SIG-M5 (cell line): Measurements from ENCODE around the gene ILK.

Experiments used
- DNase-seq: peaks from one replicate; lab custom pipeline; 2025; lab: John Stamatoyannopoulos, UW

ILK gene

DNA sequence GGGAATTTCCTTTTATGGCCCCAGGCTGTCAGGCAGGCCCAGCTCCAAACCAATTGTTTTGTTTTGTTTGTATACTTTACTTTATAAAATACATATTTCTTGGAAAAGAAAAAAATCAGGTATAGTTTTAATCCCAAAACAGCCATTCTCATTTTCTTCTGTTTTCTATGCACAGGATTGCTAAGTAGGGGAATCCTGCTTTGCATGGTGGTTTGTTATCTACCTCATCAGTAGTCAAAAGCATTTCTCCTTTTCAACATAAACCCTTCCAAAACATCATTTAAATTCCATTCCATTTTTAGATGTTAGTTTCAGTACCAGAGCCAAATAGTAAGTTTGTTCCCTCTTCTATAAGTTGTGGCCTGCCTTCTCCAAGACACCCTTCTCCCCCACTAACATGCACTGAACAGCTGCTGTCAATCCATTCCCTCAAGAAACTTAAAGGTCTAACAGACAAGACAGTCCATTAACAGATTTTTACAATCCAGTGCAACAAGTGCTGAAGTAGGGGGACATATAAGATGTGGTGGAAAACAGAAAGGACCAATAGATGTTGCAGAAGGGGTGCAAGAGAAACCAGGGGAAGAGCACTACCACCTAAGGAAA is 3.7 kb downstream of the ILK start:
- no peak for DNase-seq

DNA sequence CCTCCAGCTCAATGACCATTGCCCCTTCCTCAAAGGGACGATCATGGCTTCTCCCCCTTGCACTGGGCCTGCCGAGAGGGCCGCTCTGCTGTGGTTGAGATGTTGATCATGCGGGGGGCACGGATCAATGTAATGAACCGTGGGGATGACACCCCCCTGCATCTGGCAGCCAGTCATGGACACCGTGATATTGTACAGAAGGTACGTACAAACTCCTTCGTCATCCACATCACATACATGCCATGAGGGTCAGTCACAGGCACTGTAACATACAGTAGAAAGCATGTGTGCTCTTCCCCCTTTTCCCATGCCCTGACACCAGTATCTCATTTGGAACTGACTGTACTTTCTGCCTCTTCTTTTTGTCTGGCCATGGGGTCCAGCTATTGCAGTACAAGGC is 4.4 kb downstream of the ILK start:
- DNase-seq, result no peak

DNA sequence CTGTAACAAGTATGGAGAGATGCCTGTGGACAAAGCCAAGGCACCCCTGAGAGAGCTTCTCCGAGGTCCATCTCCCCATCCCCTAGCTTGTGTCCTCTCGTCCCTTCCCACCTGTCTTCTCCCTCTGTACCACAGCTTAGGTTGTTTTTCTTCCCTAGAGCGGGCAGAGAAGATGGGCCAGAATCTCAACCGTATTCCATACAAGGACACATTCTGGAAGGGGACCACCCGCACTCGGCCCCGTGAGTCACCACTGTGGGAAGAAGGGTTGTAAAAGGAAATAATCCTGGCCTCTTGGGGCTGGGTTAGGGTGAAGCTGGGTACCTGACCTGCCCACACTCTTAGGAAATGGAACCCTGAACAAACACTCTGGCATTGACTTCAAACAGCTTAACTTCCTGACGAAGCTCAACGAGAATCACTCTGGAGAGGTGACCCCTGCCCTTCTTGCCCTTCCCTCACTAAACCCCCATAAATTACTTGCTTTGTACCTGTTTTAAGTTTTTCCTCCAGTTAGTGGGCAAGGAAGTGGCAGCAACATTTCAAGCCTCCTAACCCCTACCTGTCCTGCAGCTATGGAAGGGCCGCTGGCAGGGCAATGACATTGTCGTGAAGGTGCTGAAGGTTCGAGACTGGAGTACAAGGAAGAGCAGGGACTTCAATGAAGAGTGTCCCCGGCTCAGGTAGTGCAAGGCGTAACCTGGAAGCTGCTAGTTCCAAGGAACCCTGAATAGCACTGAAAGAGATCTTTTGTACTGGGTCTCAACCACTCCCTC is 5.3 kb downstream of the ILK start:
- DNase-seq, result no peak

DNA sequence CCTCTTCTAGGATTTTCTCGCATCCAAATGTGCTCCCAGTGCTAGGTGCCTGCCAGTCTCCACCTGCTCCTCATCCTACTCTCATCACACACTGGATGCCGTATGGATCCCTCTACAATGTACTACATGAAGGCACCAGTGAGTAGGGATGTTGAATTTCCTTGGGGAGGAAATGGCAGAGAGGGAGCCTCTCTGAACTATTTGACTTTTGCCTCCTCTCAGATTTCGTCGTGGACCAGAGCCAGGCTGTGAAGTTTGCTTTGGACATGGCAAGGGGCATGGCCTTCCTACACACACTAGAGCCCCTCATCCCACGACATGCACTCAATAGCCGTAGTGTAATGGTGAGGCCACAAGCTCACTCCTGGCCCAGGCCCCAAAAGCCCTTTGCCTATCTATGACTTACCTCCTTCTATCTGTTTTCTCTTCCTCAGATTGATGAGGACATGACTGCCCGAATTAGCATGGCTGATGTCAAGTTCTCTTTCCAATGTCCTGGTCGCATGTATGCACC is 6.0 kb downstream of the ILK start:
- no peak for DNase-seq

DNA sequence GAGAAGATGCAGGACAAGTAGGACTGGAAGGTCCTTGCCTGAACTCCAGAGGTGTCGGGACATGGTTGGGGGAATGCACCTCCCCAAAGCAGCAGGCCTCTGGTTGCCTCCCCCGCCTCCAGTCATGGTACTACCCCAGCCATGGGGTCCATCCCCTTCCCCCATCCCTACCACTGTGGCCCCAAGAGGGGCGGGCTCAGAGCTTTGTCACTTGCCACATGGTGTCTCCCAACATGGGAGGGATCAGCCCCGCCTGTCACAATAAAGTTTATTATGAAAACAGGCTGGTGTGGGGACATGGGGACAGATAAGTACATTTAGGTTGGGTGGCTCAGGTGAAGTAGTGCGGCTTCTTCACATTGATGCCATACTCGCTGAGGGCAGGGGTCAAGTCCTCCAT is 7.0 kb downstream of the ILK start:
- no peak for DNase-seq

DNA sequence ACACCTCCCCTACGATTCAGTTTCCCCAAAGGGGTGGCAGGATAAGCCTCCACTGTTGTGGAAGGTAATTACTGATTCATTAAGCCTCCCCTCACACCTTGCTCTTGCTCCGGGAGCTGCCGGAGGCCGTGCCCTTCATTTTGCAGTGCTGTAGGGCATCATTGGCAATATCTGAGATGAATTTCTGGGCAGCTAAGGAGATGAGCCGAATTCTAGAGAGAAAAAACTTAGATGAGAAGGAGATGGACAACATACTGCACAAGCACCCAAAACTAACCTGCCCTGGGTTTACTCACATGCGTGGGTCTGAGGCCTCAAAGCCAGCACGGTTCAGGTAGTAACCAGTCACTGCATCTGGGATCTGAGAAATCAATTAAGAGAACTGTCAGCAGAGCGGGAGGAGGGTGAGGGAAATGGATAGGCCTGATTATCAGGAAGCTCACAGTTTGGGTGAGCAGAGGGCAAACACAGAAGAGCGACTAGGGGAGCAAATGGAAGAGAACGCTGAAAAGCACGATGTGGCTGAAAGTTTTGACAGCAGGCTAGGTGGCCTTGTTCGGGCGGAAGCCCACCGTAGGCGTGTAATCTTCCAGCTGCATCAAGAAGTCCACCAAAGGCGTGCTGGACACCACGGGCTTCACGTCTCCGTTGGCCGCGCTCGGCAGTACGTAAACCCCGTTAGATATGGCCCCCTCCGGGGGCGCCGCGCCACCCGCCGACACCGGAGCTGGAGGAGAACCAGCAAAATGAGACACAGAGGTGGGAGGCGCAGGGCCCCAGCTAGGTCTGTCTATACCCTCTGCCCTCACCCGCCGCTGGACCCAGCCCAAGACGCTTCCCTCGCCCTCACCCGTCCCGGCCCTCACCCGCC is 7.8 kb downstream of the ILK start:
- DNase-seq, result no peak

DNA sequence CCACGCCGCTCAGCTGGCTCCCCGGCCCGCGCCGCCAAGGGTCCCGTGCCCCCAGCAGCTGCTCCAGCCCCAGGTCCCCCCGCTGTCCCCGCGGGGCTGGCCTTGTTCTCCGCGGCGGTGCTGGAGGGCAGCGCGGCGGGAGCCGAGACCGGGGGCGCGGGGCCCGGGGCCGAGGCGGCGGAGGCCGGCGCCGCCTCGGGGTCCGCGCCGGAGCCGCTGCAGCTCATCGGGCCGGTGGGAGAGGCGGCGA is 8.3 kb downstream of the ILK start:
- no peak for DNase-seq

DNA sequence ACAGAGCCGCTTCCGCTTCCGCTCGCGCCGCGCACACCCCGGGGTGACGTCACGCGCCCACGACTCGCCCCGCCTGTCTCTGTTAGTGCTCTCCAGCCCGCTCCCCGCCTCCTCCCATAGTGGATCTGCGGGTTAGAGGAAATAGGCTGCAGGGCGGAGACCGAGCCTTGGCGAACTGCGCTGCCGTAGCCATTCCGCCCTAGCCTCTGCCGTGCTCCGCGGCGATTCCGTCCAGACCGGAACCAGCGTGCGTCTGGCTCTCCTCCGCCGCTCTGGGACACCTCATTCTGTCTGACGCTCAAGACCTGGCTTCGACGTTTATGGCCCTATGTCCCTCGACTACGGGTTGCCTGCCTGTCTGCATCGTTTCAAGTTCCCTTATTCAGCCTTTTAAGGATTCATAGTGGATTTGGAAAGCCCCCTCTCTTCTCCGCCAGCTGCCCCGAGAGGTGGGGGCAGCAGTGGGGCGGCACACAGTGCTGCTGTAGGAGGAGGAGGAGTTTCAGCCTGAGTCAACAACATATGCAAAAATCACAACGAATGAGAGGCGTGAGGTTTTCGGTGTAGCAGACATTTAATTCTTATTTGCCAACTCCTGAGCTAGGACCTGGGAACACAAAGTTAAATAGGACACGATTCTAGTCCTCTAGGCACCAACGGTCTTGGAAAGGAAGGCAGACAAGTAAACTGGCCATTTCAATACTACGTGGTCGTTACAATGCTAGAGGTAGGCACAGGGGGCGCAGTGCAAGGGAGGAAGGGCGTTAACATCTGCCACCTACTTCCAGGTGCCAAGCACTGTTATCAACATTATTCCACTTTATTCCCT is 8.9 kb downstream of the ILK start, which contains the start of gene TAF10:
TAF10 (minus strand) TSS at position 4 of the 829 bp plus-strand sequence. CDS start 27 bp downstream, outside the sequence.
- peak; percentile 48 for DNase-seq

DNA sequence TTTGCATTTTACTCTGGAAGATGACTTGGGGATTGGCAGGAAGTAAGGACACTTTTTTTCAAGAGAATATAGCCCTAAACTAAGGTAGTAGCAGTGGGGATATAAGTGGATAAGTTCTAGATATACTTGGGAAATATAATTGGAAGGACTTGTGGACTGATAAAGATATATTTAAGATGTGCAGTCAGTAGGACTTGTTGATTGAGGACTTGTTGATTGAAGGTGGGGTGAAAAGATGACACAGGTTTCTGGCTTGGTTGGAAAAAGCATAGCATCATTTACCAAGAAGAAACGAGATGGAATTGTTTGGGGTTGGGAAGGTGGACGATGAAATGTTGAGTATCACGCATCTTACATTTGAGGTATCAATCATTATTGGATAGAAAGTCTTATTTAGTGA is 9.9 kb downstream of the ILK start:
- no peak for DNase-seq

DNA sequence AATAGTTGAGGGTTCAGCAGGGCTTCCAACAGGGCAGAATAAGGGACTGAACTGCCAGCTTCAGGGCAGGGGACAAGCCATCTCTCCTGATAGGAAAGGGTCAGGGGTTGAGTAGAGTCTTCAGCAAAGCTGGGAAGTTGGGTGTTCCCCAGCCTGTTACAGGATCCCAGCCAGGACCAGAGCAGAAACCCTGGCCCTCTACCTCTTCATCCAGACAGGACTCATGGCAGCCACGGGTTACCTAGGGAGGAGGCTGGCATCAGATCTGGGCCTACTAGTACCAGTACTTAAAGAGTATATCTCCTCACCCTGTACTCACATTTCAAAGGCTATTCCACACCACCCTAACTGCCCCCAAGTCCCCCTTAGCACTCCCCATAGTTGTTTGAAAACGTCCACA is 10.9 kb downstream of the ILK start:
- no peak for DNase-seq

DNA sequence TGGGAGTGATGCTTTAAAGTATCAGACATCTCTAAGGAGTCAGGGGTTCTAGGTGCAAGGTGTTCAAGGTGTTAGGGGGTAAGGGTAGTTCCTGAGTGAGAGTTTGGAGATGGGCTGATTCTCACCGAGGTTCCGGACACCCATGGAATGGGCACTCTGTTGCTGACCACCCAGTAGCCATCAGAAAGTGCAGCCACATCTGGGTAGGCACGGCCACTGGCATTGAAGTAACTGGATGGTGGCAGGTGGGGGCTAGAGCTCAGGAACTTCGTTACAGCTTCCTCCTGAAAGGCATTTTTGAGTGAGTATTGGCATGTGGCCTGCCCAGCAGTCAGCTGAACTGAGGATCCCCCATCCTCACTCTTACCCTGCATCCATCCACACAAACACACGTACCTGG is 11.5 kb downstream of the ILK start:
- no peak for DNase-seq

DNA sequence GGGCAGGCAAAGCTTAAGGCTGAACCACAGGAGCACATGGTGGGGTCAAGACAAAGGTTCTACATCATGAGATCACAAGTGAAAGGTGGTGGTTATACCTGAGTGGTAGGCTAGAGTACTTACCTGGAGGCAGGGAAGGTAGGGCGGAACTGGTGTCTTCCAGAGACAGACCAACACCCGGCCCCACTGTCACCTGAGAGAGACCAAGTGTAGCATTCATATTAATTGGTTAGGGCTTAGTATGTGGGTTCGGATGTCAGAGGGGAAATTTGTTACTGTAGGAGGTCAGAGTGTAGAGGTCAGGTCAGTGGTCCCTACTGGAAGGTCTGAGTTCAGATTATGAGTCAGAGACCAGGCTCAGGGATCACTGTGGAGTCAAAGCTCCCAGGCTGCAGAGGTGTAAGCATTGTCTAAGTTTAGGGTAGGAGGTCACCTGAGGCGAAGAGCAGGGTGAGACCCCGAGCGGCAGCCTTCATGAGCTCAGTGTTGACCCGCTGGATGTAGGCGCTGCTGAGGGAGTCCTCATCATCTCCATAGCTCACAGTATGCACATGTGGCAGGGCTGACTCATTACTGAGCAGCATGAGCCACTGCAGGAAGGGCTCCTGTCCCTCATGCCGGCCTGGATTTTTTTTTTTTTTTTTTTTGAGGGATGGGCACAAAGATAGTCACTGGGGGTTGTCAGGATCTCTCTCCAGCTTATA is 12.5 kb downstream of the ILK start:
- no peak for DNase-seq

DNA sequence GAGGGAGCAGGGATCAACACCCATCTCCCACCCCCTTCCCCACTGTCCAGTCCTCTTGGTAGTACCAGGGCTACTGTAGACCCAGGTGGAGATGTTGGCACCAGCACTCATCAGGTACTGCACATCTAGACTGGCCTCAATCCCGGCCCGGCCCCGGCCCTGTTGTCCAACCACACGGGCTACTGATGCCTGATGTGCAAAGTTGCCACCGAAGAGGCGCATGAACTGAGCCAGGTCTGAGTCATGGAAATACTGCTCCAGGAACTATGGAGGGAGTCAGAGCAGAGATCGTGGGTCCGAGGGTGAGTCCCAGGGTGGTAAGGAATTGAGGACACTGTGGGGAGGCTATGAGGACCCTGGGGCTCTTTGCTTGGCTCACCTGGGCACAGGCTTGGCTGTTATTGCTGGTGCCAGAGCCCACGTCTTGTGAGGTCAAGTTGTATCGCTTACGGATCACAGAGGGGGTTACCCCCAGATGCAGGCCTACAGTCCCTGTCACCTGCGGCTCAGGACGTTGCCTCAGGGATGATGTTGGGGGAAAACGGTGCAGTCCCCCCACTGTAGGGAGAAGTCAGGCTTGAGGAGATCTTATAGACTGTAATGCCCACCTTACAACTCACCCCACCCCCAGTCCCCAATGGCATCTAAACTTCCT is 13.1 kb downstream of the ILK start:
- DNase-seq, result no peak

DNA sequence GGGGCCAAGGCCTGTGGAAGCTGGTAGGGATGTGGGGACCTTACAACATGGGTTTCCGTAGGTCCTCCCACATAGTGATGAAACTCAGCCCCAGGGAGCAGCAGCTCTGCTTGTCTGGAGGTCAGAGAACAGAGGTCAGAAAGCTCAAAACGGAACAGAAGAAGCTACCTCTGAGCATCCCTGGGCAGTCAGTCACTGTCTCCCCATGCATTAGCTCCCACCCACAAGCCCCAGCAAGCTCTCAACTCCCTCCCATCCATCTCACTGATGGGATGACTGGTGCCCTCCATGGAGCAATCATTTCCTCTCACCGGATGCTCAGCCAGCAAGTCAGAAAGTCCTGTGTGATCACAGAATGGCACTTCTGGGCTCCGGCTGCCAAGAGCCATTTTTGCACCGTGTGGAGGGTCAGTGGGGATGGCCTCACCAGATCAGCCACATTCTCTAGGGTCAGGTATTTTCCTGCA is 13.8 kb downstream of the ILK start:
- DNase-seq, result peak; percentile 8

DNA sequence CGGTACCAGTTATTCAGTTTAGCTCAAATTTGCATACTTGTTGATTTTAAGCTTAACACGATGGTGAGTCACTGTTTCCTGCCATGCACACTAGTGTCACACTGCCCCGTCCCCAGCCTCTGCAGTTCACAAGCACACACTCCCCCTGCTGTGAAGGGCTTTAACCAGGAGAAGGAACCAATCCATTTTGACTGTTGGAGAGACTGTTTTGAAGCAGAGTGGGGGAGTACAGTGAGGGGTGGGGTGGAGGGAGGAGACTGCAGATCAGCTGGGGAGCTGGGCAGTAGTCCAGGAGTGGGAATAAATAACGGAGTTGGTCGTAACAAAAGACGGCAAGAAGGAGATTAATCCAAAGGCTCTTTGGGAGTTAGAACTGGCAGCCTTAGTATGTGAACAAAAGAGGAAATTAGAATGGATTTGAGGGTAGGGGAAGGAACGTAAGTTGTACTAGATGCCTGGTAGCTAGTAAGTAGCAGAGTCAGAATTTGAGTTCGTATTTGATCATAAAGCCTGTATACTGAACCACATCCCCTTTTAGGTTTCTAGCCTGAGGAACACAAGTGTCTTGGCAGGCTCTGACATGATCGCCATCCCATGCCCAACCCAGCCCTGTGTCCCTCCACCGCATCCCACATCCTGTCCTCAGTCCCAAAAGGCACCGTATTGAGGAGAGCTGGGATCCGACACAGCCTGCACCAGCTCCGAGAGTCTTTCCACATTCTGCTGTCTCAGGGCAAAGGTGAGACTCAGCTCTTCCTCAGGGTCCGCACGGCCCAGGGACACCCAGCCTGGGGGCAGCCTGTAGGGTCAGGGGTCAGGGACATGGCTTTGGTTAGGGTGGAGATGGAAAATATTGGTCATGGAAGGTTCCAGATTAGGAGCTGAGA is 14.8 kb downstream of the ILK start:
- DNase-seq, result peak; percentile 72

DNA sequence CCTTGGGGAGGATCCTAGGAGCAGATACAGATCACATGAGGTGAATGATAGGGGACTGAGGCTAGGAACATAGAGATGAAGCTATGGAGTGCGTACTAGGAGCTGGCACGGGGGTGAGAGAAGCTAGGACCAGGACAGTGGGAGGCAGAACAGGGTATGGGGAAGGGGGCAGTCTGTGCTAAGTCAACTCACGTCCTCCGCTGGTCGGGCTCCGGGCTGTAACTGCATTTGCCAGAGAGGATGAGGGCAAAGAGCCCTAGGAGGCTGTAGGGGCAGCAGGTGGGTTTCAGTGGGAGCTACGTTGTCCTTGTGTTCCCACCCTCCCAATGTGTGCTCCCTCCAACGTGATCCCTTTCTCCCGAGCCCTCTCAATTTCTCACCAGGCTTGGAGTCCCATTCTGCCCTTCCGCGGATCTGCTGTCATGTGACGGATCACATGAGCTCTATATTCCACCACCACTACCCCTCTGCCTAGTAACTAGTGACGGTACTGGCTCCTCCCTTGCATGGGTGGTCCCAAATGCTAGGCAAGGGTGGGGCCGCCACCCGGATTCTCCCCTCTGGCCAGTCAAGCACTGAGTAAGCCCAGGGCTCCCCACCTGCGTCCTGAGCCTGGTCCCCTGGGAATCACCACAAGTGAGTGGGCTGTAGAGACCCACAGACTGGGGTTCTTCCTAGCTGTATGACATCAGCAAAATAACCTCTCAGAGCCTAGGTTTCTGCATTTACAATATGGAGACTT is 15.6 kb downstream of the ILK start, which contains the start of gene TPP1:
TPP1 (minus strand) TSS at position 419 of the 742 bp plus-strand sequence; CDS start at position 397, 22 bp downstream.
- DNase-seq, result peak; percentile 23

DNA sequence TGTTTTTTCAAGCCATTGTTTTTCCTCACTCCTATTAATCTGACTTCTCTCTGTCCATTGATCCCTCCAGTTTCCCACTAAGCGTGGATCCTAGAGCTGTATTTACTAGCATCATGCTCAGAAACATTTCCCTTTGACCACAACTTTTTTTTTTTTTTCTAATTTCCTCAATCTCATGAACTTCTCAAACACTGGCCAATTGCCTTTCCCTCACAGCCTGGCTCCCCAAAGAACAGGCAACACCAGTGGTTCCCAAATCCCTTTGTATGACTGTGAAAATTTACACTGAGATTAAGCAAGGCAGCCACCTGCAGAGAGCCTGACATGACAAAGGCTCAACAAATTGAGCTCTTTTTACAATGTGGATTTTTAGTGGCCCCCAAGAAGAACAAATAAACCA is 17.1 kb downstream of the ILK start:
- no peak for DNase-seq

DNA sequence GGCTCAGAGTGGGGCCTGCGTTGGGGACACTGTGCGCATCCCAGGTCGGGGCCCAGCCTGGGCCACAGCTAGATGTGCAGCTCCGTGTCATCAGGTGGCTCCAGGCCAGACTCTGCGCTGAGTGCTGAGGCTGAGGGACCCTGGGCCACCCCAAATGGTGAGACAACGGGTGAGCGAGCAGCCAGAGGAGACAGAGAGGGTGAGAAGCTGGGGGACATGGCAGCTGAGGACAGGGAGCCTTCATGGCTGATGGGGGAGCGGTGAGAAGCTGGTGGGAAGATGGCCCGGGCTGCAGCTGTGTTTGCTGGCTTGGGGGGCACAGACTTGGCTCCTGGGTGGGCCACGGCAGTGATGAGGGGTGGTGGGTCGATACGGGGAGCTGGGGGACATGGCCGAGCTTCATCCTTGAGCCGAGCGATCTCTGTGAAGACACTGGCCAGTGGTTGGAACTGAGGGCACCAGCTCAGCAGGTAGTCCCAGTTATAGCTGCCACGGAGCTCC is 18.2 kb downstream of the ILK start:
- DNase-seq, result no peak
